Inferior parietal cortex (tissue), 1 donor: ENCODE data around the gene CDH12.

ENCODE experiments used
- DNase-seq: peaks from one replicate; pipeline ENCODE4 v3.0.0-alpha.2; 2016; ENCODE audit errors: extremely low spot score

Gene CDH12

GRCh38 chr5:21823588-21823987 lies 1029.6 kb downstream of the CDH12 start:
- DNase-seq: no peak

GRCh38 chr5:21823076-21823574 lies 1030.0 kb downstream of the CDH12 start:
- DNase-seq: no peak

- DNase-seq: no peak
Measured at GRCh38 chr5:21820527-21820926, 1032.6 kb downstream of the CDH12 start.

GRCh38 chr5:21818370-21818720 lies 1034.8 kb downstream of the CDH12 start:
- DNase-seq: no peak

- DNase-seq: peak; percentile 20
Measured at GRCh38 chr5:21817668-21818369, 1035.3 kb downstream of the CDH12 start.

- DNase-seq: peak; percentile 53
Measured at GRCh38 chr5:21810737-21811316, 1042.3 kb downstream of the CDH12 start.

DNA sequence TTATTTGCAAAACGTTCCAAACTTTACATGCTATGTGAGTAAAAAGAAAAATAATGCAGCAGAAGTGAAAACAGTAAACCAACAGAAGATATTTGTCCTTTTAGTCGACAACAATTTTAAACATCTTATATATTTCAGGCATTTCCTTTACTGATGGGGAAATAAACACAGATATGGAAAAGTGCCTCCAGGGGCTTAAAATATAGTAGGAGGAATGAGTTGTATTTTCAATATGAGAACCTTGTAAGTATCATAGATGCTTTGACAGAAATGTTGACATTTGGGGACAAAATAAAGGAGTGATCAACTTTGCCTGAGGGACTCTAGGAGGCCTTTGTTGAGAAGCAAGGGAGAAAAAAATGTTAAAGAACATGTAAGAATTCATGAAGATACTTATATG lies 1043.5 kb downstream of the CDH12 start:
- DNase-seq: no peak

DNA sequence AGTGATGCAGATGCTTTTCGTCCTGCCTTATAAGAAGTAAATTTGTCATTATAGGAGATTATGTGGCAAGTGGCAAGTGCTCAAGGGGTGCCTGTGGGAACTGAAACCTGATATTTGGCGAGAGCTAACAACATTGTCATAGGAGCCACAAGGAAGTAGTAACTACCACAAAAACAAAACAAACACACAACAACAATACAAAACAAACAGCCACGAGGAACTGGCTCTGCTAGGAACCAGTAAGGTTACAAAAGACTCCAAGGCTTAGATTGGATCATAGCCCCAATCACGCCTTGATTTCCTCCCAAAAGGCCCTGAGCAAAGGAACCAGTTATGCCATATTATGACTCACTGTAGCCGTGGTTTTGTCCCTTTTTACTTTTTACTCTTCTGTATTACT lies 1045.2 kb downstream of the CDH12 start:
- DNase-seq: no peak

GRCh38 chr5:21806943-21807342 lies 1046.2 kb downstream of the CDH12 start:
- no peak for DNase-seq

DNA sequence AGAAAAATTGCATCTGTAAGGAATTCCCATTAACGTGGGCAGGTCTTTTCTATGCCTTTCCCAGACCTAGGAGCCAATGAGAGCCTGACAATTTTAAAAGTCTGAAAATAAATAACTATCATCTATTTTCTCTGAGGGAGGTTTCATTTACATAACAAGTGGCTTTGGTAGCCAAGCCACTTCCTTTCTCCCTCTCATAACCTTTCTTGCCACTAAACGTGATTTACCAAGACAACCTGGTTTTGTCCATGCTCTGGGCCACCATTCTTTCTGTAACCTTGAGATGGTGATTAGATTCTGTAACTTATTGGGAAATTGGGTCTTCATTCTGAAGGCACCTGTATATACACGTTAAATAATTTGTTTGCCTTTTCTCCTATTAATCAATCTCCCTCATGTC lies 1046.9 kb downstream of the CDH12 start:
- no peak for DNase-seq

GRCh38 chr5:21802869-21803490 lies 1050.2 kb downstream of the CDH12 start:
- peak; percentile 64 for DNase-seq

DNA sequence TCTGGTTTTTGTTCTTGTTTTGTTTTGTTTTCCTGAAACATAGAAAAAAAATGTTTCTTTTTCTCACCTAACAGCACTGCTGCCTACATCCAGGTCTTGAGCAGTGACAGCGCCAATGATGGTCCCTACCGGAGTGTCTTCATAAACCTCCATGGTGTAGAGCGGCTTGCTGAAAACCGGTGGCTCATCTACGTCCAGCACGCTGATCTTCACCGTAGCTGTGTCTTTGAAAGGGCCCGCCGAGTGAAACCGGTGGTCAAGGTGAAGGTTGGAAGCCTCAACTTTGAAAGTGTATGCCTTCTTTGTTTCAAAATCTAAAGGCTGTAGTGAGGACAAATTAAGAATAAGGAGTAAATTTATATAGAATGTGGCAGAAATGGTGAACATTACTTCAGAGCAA lies 1051.0 kb downstream of the CDH12 start:
- no peak for DNase-seq

- DNase-seq: no peak
Measured at GRCh38 chr5:21792748-21793147, 1060.4 kb downstream of the CDH12 start.

DNA sequence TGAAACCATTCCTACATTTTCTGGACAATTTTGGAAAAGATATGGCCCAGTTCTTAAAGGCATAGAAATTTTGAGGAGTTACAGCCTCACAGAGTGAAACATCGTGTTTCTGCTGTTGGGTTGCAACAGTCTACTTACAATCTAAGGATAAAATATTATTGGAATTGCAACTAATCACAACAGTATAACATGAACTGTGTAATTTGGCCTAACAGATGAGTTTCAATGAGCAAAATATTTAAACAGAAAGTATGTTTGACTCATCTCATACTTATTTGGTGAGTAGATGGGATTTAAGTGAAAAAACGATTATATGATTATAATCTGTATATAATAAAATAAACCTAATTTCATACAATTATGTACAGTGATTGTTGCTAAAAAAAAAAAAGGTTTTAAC lies 1061.8 kb downstream of the CDH12 start:
- DNase-seq: no peak

- no peak for DNase-seq
Measured at GRCh38 chr5:21784487-21784886, 1068.7 kb downstream of the CDH12 start.

- no peak for DNase-seq
Measured at GRCh38 chr5:21783074-21783679, 1070.0 kb downstream of the CDH12 start.

DNA sequence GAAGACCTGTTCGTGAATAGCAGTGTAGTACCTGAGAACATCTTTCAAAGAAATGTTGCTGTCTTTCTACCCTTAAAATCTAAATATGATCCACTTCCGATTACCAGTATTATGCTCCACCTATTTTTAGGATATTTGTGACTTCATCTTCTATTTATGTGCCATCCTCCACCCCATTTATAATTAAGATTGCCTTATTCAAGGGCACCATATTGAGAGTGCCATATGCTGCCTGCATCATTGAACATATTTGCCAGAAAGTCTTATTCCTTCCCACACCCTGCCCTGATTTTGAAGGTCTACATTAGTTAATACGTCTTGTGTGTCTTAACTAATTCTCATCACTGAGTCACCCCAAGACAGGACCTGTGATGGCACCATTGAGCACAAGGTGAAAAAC lies 1076.7 kb downstream of the CDH12 start:
- no peak for DNase-seq

- peak; percentile 45 for DNase-seq
Measured at GRCh38 chr5:21774801-21775200, 1078.3 kb downstream of the CDH12 start.

- DNase-seq: no peak
Measured at GRCh38 chr5:21774281-21774680, 1078.9 kb downstream of the CDH12 start.

- DNase-seq: no peak
Measured at GRCh38 chr5:21773456-21773855, 1079.7 kb downstream of the CDH12 start.

DNA sequence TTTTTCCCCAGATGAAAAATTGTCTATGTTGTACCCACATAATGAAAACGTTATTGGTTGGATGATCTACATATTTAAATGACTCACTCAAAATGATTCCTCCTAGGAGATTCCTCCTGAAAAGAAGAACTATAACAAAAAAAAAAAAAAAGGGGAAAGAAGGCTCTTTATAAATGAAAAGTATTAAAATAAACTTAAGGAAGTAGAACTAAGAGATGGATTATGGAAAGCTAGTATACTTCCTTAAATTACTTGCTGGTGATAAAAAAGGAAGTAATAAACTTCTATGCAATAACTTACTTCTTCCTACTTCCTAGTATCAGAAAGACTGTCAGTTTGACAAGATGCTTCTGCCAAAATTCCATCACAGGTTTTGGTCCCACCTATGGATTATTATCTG lies 1087.7 kb downstream of the CDH12 start:
- DNase-seq: no peak

DNA sequence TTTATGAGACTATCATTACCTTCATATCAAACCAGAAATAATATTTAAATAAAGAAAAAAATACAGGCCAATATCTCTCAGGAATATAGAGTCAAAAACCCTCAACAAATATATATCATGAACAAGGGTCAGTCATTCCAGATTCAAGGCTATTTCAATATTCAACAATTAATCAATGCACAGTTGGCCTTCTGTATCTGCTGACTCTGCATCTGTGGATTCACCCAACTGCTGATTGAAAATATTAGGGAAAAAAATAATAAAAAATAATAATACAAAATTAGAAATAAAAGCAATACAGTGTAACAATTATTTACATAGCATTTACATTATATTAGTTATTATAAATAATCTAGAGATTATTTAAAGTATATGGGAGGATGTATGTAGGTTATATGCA lies 1114.0 kb downstream of the CDH12 start:
- no peak for DNase-seq

GRCh38 chr5:21723500-21723899 lies 1129.6 kb downstream of the CDH12 start:
- no peak for DNase-seq
